ENCODE measurements around the gene ABCA7. TPM values are rescaled to one million over a fixed set of nuclear protein-coding genes. Genes with fewer than 3 reads are reported as not detected.

Gene ABCA7
- total and polyA plus RNA-seq, 2 of the 13 experiments (the other 11 are each of a cell fraction or from before 2014, with no cell fraction given), result 4.4 to 32.4 TPM

GRCh38 chr19:1098177-1099051, 58.5 kb downstream of the ABCA7 start (continued):
- TF ChIP-seq PATZ1 (CRISPR knock-in tag; IDR thresholded peaks at IDR 0.05) (no peak), POGZ (CRISPR knock-in tag; IDR thresholded peaks at IDR 0.05) (peak; percentile 73), BCLAF1 (IDR thresholded peaks at IDR 0.05) (no peak), SIN3A (IDR thresholded peaks at IDR 0.05; ENCODE audit: borderline replicate concordance, low read depth, low read length) (peak; percentile 44; the same call in 1 of the 2 replicates), IRF1 (CRISPR knock-in tag; IDR thresholded peaks at IDR 0.05; ENCODE audit: low read depth) (no peak), TCF7L2 (IDR thresholded peaks at IDR 0.05; ENCODE audit: low read depth, low read length) (no peak), CEBPG (CRISPR knock-in tag; IDR thresholded peaks at IDR 0.05) (no peak), KLF15 (CRISPR knock-in tag; IDR thresholded peaks at IDR 0.05; ENCODE audit: borderline replicate concordance) (no peak), DMTF1 (CRISPR knock-in tag; IDR thresholded peaks at IDR 0.05) (no peak), ZBTB34 (CRISPR knock-in tag; IDR thresholded peaks at IDR 0.05) (peak; percentile 58; the same call in 1 of the 2 replicates), SRSF9 (IDR thresholded peaks at IDR 0.05; ENCODE audit: borderline replicate concordance, insufficient read depth, low read depth, low read length, poor library complexity, severe bottlenecking) (no peak)

Measured in HepG2 (cell line).